Muscle layer of duodenum (tissue), 2 donors: ENCODE data around the gene TMEM245.
A peak's percentile ranks its signal among the peaks of the same experiment; 100 is the strongest.

Experiments
- H3K27ac ChIP-seq: one replicate; pipeline ENCODE4 v1.7.0; 2013; ENCODE audit warnings: mild to moderate bottlenecking, low read length
- H3K27me3 ChIP-seq: one replicate; pipeline ENCODE4 v1.7.0; 2013; ENCODE audit warnings: low read depth, mild to moderate bottlenecking, control low read depth, low read length
- H3K36me3 ChIP-seq, 2 donors: one replicate each; pipeline ENCODE4 v1.7.0; 2013; ENCODE audit warnings: low read length in 2 of 2, control low read depth in 1 of 2, mild to moderate bottlenecking in 1 of 2; ENCODE audit not compliant: insufficient read depth in 2 of 2, control insufficient read depth in 1 of 2
- H3K4me1 ChIP-seq, 2 donors: one replicate each; pipeline ENCODE4 v1.7.0; 2013; ENCODE audit warnings: low read length in 2 of 2, mild to moderate bottlenecking in 2 of 2, control low read depth in 1 of 2, moderate library complexity in 1 of 2; ENCODE audit not compliant: insufficient read depth in 2 of 2, control insufficient read depth in 1 of 2
- H3K4me3 ChIP-seq, 2 donors: one replicate each; pipeline ENCODE4 v1.7.0; 2013; ENCODE audit warnings: low read length in 2 of 2, low read depth in 1 of 2, mild to moderate bottlenecking in 1 of 2
- H3K9me3 ChIP-seq, 2 donors: one replicate each; pipeline ENCODE4 v1.7.0; 2013; ENCODE audit warnings: low read length in 2 of 2, control low read depth in 1 of 2, mild to moderate bottlenecking in 1 of 2; ENCODE audit not compliant: control insufficient read depth in 1 of 2
- donor health status: healthy.

TMEM245 gene

DNA sequence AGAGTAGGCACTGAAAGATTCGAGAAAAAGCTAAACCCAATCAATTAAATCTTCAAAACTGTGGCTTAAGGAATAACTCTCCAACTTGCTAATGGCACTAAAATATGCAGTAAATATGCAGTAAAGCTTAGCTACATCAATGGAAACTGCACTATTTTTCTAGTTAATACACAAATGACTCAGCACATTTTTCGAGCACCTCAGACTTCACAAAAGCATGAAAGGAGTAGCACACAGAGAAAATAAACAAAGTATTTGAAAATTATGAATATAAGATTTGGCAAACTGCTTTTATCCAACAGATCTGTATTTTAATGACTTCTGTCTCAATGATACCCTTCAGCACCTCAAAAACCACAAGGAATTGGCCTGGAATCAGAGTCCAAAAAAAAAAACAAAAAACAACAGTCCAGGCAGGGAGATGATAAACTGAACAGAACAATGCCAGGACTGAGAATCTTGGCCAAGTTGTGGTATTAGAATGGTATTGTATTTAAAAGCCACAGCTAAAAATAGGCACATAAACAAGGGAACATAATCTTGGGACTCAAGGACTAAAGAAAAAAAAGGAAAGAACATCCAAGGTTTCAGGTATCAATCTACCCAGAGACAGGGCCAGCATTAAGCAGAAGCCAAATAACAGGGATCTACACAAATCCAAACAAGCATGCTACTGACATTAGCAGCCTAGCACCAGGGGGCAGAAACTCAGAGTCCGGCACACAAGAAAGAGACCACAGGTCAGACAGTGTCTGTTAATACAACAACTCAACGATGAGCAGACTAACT lies 21.4 kb downstream of the TMEM245 start:
- Histone ChIP-seq H3K4me1 (peaks cover 10 to 48% of the 10 kb centered on the region in 2 donors), H3K36me3 (no peaks in the 10 kb centered on the region), H3K4me3 (peak overlapping the region in 1 of 2 donors; percentile 27), H3K27me3 (no peaks in the 10 kb centered on the region), H3K9me3 (no peaks in the 10 kb centered on the region), H3K27ac (peak overlapping the region; percentile 67)

DNA sequence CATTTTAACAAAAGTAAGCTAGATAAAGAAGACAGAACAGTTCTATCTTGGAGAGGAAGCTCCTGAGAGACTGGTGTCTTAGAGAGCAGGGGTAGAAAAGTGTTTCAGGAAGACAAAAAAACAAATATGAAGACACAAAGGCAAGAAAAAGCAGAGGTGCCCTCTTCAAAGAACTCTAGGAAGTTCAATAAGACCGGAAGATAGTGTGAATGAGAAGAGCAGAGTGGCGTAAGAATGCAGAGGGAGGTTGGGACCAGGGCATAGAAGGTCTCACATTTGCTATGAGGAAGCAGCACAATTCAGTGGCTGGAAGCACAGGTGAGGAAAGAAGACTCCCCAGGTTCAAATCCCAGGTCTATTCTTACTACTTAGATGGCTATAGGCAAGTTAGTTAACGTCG lies 22.6 kb downstream of the TMEM245 start:
- H3K4me1 ChIP-seq, result peaks cover 12 to 50% of the 10 kb centered on the region in 2 donors
- no peaks in the 10 kb centered on the region for H3K9me3 ChIP-seq
- H3K4me3 ChIP-seq, result peak overlapping the region in 1 of 2 donors; percentile 27
- H3K27ac ChIP-seq, result peak overlapping the region; percentile 67
- H3K36me3 ChIP-seq, result peaks cover 6 to 8% of the 10 kb centered on the region in 2 donors
- H3K27me3 ChIP-seq, result no peaks in the 10 kb centered on the region

GRCh38 chr9:109095321-109095720 lies 24.4 kb downstream of the TMEM245 start:
- Histone ChIP-seq H3K27ac (peak overlapping the region; percentile 35), H3K4me1 (peaks cover 9 to 47% of the 10 kb centered on the region in 2 donors), H3K36me3 (peaks cover 6 to 16% of the 10 kb centered on the region in 2 donors), H3K9me3 (no peaks in the 10 kb centered on the region), H3K27me3 (no peaks in the 10 kb centered on the region), H3K4me3 (no peak overlapping the region)

- Histone ChIP-seq H3K4me3 (no peak overlapping the region), H3K27me3 (no peaks in the 10 kb centered on the region), H3K27ac (no peak overlapping the region), H3K36me3 (peaks cover 15 to 19% of the 10 kb centered on the region in 2 donors), H3K4me1 (peaks cover 9 to 39% of the 10 kb centered on the region in 2 donors), H3K9me3 (no peaks in the 10 kb centered on the region)
Measured at GRCh38 chr9:109094268-109094667, 25.5 kb downstream of the TMEM245 start.

GRCh38 chr9:109092587-109092986 lies 27.2 kb downstream of the TMEM245 start:
- no peaks in the 10 kb centered on the region for H3K9me3 ChIP-seq
- peaks cover 17 to 31% of the 10 kb centered on the region in 2 donors for H3K36me3 ChIP-seq
- H3K27me3 ChIP-seq, result no peaks in the 10 kb centered on the region
- peaks cover 3 to 29% of the 10 kb centered on the region in 2 donors for H3K4me1 ChIP-seq
- peak overlapping the region; percentile 53 for H3K27ac ChIP-seq
- H3K4me3 ChIP-seq, result no peak overlapping the region

DNA sequence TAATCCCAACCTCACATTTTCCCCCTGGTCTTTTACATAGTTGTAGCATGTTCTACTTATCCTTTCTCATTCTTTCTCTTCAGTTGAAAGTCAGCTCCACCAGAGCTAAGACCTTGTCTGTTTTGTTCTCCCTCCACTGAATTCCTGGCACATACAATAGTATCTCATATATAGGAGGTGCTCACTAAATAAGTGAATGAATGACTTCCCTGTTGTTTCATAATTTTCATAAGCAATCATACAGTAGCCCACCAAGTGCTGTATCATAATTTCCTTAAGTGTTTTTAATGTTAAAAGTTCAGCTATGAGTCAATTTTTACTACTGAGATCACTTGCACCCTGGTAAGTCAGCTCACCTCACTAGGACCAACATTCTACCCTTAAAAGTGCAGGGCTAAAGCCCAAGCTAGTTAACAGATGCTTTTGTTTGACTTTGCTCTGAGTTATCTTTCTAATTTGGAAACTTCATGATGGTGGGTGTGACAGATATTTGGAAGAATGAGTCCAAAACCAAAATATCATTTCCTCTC lies 27.6 kb downstream of the TMEM245 start:
- no peak overlapping the region for H3K4me3 ChIP-seq
- peak overlapping the region; percentile 53 for H3K27ac ChIP-seq
- peaks cover 17 to 34% of the 10 kb centered on the region in 2 donors for H3K36me3 ChIP-seq

DNA sequence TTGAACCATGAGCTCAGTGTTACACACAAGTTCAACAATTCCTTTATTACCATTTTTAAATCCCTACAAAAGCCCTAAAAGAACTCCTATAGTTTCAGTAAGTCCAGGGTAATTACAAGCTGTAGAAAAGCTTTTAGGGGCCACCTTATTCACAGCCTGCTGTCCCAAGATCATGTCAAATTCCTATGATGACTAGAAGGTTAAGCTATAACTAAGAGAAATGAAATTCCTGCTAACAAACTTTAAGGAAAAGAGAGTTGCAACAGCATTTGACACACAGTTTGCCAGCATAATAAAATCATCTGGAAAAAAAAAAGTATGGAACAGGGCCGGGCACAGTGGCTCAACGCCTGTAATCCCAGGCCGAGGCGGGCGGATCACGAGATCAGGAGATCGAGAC lies 31.5 kb downstream of the TMEM245 start:
- Histone ChIP-seq H3K4me3 (no peak overlapping the region), H3K27ac (no peak overlapping the region), H3K36me3 (peaks cover 29 to 38% of the 10 kb centered on the region in 2 donors)

More for the DNA sequence above, 27.6 kb downstream of the TMEM245 start:
- Histone ChIP-seq H3K4me1 (peaks cover 3 to 24% of the 10 kb centered on the region in 2 donors), H3K9me3 (no peaks in the 10 kb centered on the region), H3K27me3 (no peaks in the 10 kb centered on the region)

DNA sequence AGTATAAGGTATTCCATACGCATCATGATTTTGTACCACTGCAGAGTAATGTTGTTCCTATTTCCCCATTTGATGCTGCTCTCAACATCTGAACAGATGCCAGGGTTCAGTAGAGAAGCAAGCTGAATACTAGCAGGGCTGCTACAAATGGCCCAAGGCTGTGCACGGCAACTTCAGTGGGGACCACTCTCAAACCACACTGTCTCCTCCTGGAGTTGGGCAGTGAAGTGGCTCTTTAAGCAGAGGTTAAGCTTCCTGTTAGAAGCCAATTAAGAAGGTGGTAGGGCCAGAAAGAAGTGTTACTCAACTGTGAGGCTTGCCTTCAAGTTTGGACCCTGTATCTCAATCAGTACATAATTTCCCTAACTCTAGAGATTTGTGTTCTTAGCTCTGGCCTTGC lies 32.0 kb downstream of the TMEM245 start:
- H3K4me1 ChIP-seq, result peaks cover 3 to 6% of the 10 kb centered on the region in 2 donors
- H3K9me3 ChIP-seq, result no peaks in the 10 kb centered on the region
- peaks cover 26 to 37% of the 10 kb centered on the region in 2 donors for H3K36me3 ChIP-seq
- no peak overlapping the region for H3K4me3 ChIP-seq
- no peaks in the 10 kb centered on the region for H3K27me3 ChIP-seq
- H3K27ac ChIP-seq, result no peak overlapping the region

More for the DNA sequence above, 31.5 kb downstream of the TMEM245 start:
- Histone ChIP-seq H3K9me3 (no peaks in the 10 kb centered on the region), H3K4me1 (peaks cover 3 to 6% of the 10 kb centered on the region in 2 donors), H3K27me3 (no peaks in the 10 kb centered on the region)

GRCh38 chr9:109086221-109086620 lies 33.5 kb downstream of the TMEM245 start:
- Histone ChIP-seq H3K27me3 (no peaks in the 10 kb centered on the region), H3K4me1 (peaks cover 6 to 11% of the 10 kb centered on the region in 2 donors), H3K9me3 (no peaks in the 10 kb centered on the region), H3K36me3 (peaks cover 23 to 29% of the 10 kb centered on the region in 2 donors), H3K27ac (no peak overlapping the region), H3K4me3 (no peak overlapping the region)

GRCh38 chr9:109085510-109085909 lies 34.2 kb downstream of the TMEM245 start:
- Histone ChIP-seq H3K27ac (no peak overlapping the region), H3K9me3 (no peaks in the 10 kb centered on the region), H3K27me3 (no peaks in the 10 kb centered on the region), H3K4me1 (peaks cover 6 to 11% of the 10 kb centered on the region in 2 donors), H3K36me3 (peaks cover 23% of the 10 kb centered on the region in 2 donors), H3K4me3 (no peak overlapping the region)

DNA sequence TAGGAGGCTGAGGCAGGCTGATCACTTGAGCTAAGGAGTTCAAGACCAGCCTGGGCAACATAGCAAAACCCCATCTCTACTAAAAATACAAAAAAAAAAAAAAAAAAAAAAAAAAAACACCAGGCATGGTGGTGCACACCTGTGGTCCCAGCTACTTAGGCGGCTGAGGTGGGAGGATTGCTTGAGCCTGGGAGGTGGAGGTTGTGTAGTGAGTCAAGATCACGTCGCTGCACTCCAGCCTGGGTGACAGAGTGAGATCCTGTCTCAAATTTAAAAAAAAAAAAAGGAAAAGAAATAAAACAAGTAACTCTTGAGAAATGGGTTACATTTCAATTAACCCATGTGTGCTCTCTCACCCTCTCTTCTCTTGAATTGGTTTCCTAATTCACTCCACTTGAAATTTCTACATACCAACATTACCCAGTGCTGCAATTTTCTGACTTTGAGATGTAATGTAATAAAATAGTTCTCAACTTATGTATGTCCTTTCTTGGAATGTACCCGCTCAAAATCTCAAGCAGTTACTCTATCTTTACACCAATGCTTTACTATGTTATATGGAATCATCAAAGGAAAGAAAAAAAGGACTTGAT lies 35.8 kb downstream of the TMEM245 start:
- Histone ChIP-seq H3K27ac (no peak overlapping the region), H3K27me3 (no peaks in the 10 kb centered on the region), H3K9me3 (no peaks in the 10 kb centered on the region), H3K4me3 (no peak overlapping the region), H3K36me3 (peaks cover 15 to 28% of the 10 kb centered on the region in 2 donors), H3K4me1 (peaks cover 6 to 15% of the 10 kb centered on the region in 2 donors)
